ENCODE measurements around the gene SLC22A16.

The SLC22A16 gene

GRCh38 chr6:110446405-110446804, 30.0 kb downstream of the SLC22A16 start:
- DNase-seq: peak; percentile 5

GRCh38 chr6:110440026-110440425, 36.4 kb downstream of the SLC22A16 start:
- no peak for DNase-seq

- no peak for DNase-seq
Observed at GRCh38 chr6:110439356-110439755, 37.1 kb downstream of the SLC22A16 start.

GRCh38 chr6:110434961-110435602, 41.3 kb downstream of the SLC22A16 start:
- no peak for DNase-seq

GRCh38 chr6:110432285-110432900, 44.0 kb downstream of the SLC22A16 start:
- DNase-seq: no peak

- no peak for DNase-seq
Observed at GRCh38 chr6:110430741-110431140, 45.7 kb downstream of the SLC22A16 start.

GRCh38 chr6:110430236-110430635, 46.2 kb downstream of the SLC22A16 start:
- no peak for DNase-seq

- no peak for DNase-seq
Observed at GRCh38 chr6:110428153-110428552, 48.3 kb downstream of the SLC22A16 start.

- DNase-seq: no peak
Observed at GRCh38 chr6:110425816-110426215, 50.6 kb downstream of the SLC22A16 start.

- DNase-seq: peak; percentile 61
Observed at GRCh38 chr6:110422444-110422822, 54.0 kb downstream of the SLC22A16 start.

- DNase-seq: no peak
Observed at GRCh38 chr6:110421749-110422443, 54.5 kb downstream of the SLC22A16 start.

- no peak for DNase-seq
Observed at GRCh38 chr6:110419028-110419739, 57.2 kb downstream of the SLC22A16 start.

GRCh38 chr6:110418594-110418993, 57.8 kb downstream of the SLC22A16 start:
- DNase-seq: no peak

- DNase-seq: no peak
Observed at GRCh38 chr6:110415086-110415916, 61.1 kb downstream of the SLC22A16 start, which contains the start of gene DDO. DDO (minus strand) TSS chr6:110415575; CDS start chr6:110413462, 2,113 bp downstream.

GRCh38 chr6:110414669-110415068, 61.7 kb downstream of the SLC22A16 start:
- no peak for DNase-seq

- peak; percentile 45 for DNase-seq
Observed at GRCh38 chr6:110412360-110412759, 64.1 kb downstream of the SLC22A16 start.

GRCh38 chr6:110410511-110410910, 65.9 kb downstream of the SLC22A16 start:
- no peak for DNase-seq

GRCh38 chr6:110409794-110410193, 66.6 kb downstream of the SLC22A16 start:
- no peak for DNase-seq

GRCh38 chr6:110408901-110409300, 67.5 kb downstream of the SLC22A16 start:
- no peak for DNase-seq

- no peak for DNase-seq
Observed at GRCh38 chr6:110404607-110405006, 71.8 kb downstream of the SLC22A16 start.

GRCh38 chr6:110401585-110402176, 74.7 kb downstream of the SLC22A16 start:
- no peak for DNase-seq

- no peak for DNase-seq
Observed at GRCh38 chr6:110400208-110400607, 76.2 kb downstream of the SLC22A16 start.

All from fibroblast of skin of back (primary cell).